Hepatic stellate cell (primary cell): ENCODE measurements around the gene MTHFSD.

ENCODE experiments used
- DNase-seq: peaks from one replicate; pipeline ENCODE4 v3.0.0; 2011; ENCODE audit warnings: low spot score

MTHFSD gene

GRCh38 chr16:86530251-86531190, 24.5 kb downstream of the MTHFSD start:
- DNase-seq = no peak

GRCh38 chr16:86529160-86529559, 25.9 kb downstream of the MTHFSD start:
- DNase-seq = no peak

- no peak for DNase-seq
Observed at GRCh38 chr16:86528061-86528929, 26.7 kb downstream of the MTHFSD start.

GRCh38 chr16:86527366-86527765, 27.7 kb downstream of the MTHFSD start:
- DNase-seq = no peak

GRCh38 chr16:86525696-86526095, 29.3 kb downstream of the MTHFSD start:
- DNase-seq = no peak

- no peak for DNase-seq
Observed at GRCh38 chr16:86524029-86524428, 31.0 kb downstream of the MTHFSD start.

- no peak for DNase-seq
Observed at GRCh38 chr16:86523166-86523740, 31.8 kb downstream of the MTHFSD start.

GRCh38 chr16:86522634-86523033, 32.4 kb downstream of the MTHFSD start:
- DNase-seq = no peak

- DNase-seq = no peak
Observed at GRCh38 chr16:86521236-86522197, 33.5 kb downstream of the MTHFSD start.

- DNase-seq = peak; percentile 69
Observed at GRCh38 chr16:86520317-86521210, 34.5 kb downstream of the MTHFSD start.

- peak; percentile 82 for DNase-seq
Observed at GRCh38 chr16:86519649-86520316, 35.3 kb downstream of the MTHFSD start.

GRCh38 chr16:86519007-86519648, 35.9 kb downstream of the MTHFSD start:
- no peak for DNase-seq

- DNase-seq = peak; percentile 85
Observed at GRCh38 chr16:86517652-86518258, 37.3 kb downstream of the MTHFSD start.

- DNase-seq = no peak
Observed at GRCh38 chr16:86517033-86517432, 38.0 kb downstream of the MTHFSD start.

GRCh38 chr16:86516623-86517003, 38.4 kb downstream of the MTHFSD start:
- DNase-seq = no peak

GRCh38 chr16:86515777-86516622, 39.0 kb downstream of the MTHFSD start:
- DNase-seq = no peak

GRCh38 chr16:86515413-86515776, 39.6 kb downstream of the MTHFSD start:
- DNase-seq = no peak
